Liver (tissue), 3 donors: ENCODE results near the gene RASA1.

Source experiments
- ATF3 ChIP-seq: IDR thresholded peaks from 2 replicates; pipeline ENCODE4 v1.6.1; 2016; ENCODE audit warnings: antibody characterized with exemption
- FOXA1 ChIP-seq: IDR thresholded peaks from 2 replicates; pipeline ENCODE4 v1.6.1; 2016; ENCODE audit warnings: antibody characterized with exemption
- FOXA2 ChIP-seq: IDR thresholded peaks from 2 replicates; pipeline ENCODE4 v1.6.1; 2016; ENCODE audit warnings: antibody characterized with exemption
- JUND ChIP-seq, 2 donors: IDR thresholded peaks; 2 replicates each; pipeline ENCODE4 v1.6.1; 2016; ENCODE audit warnings: antibody characterized with exemption in 2 of 2
- MAX ChIP-seq: IDR thresholded peaks from 2 replicates; pipeline ENCODE4 v1.6.1; 2016; ENCODE audit warnings: antibody characterized with exemption
- RXRA ChIP-seq, 2 donors: IDR thresholded peaks; 2 replicates each; pipeline ENCODE4 v1.6.1; 2017 to 2018; ENCODE audit warnings: antibody characterized with exemption in 2 of 2, mild to moderate bottlenecking in 1 of 2
- SP1 ChIP-seq: IDR thresholded peaks from 2 replicates; pipeline ENCODE4 v1.6.1; 2018; ENCODE audit warnings: antibody characterized with exemption, mild to moderate bottlenecking
- TAF1 ChIP-seq: conservative IDR thresholded peaks from 2 replicates; pipeline ENCODE4 v1.6.1; 2016; ENCODE audit warnings: antibody characterized with exemption, mild to moderate bottlenecking
- TF ChIP-seq, protein P1 (sequence below): fragments of 150-350 bp; IDR thresholded peaks from 2 replicates; pipeline ENCODE4 v1.5.1; 2017; ENCODE audit warnings: improper control_type of control experiment, low read depth, low read length; ENCODE audit not compliant: missing input control
- donor health status: healthy.
- donor health status: healthy.

GRCh38 chr5:87321605-87322004, 53.9 kb downstream of the RASA1 start:
- TF ChIP-seq FOXA2: no peak
- TF ChIP-seq, protein P1, sequence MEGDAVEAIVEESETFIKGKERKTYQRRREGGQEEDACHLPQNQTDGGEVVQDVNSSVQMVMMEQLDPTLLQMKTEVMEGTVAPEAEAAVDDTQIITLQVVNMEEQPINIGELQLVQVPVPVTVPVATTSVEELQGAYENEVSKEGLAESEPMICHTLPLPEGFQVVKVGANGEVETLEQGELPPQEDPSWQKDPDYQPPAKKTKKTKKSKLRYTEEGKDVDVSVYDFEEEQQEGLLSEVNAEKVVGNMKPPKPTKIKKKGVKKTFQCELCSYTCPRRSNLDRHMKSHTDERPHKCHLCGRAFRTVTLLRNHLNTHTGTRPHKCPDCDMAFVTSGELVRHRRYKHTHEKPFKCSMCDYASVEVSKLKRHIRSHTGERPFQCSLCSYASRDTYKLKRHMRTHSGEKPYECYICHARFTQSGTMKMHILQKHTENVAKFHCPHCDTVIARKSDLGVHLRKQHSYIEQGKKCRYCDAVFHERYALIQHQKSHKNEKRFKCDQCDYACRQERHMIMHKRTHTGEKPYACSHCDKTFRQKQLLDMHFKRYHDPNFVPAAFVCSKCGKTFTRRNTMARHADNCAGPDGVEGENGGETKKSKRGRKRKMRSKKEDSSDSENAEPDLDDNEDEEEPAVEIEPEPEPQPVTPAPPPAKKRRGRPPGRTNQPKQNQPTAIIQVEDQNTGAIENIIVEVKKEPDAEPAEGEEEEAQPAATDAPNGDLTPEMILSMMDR: no peak
- TF ChIP-seq TAF1: no peak
- TF ChIP-seq ATF3: no peak
- no peak for TF ChIP-seq JUND (IDR thresholded peaks at IDR 0.05)
- no peak for TF ChIP-seq RXRA (IDR thresholded peaks at IDR 0.05)
- no peak for TF ChIP-seq FOXA1
- TF ChIP-seq SP1: no peak
- no peak for TF ChIP-seq MAX
